HS-27A (cell line): Measurements from ENCODE around the gene STXBP5.
A peak's percentile ranks its signal among the peaks of the same experiment; 100 is the strongest.
"Not testable (repeated sequence)": the region's sequence is repeated elsewhere in the genome, so short reads cannot be mapped to it uniquely, and the experiment has no call there.

Source experiments
- DNase-seq: peaks from one replicate; pipeline ENCODE4 v3.0.0-alpha.2; 2012; ENCODE audit warnings: low read depth, missing footprints

Gene STXBP5

GRCh38 chr6:147246853-147247635 lies 42.8 kb downstream of the STXBP5 start:
- DNase-seq, result no peak

- DNase-seq, result no peak
These were observed 44.6 kb downstream of the STXBP5 start for GRCh38 chr6:147248859-147249258.

GRCh38 chr6:147251072-147251471 lies 46.9 kb downstream of the STXBP5 start:
- no peak for DNase-seq

- DNase-seq, result not testable (repeated sequence)
These were observed 50.8 kb downstream of the STXBP5 start for GRCh38 chr6:147254929-147255473.

GRCh38 chr6:147255948-147256674 lies 51.9 kb downstream of the STXBP5 start:
- DNase-seq, result no peak

GRCh38 chr6:147257760-147258159 lies 53.5 kb downstream of the STXBP5 start:
- DNase-seq, result no peak

GRCh38 chr6:147260091-147260490 lies 55.9 kb downstream of the STXBP5 start:
- no peak for DNase-seq

GRCh38 chr6:147262946-147263345 lies 58.7 kb downstream of the STXBP5 start:
- DNase-seq, result no peak

GRCh38 chr6:147266821-147267220 lies 62.6 kb downstream of the STXBP5 start:
- DNase-seq, result no peak

- no peak for DNase-seq
These were observed 63.4 kb downstream of the STXBP5 start for GRCh38 chr6:147267658-147268057.

GRCh38 chr6:147268254-147268653 lies 64.0 kb downstream of the STXBP5 start:
- no peak for DNase-seq

GRCh38 chr6:147274012-147274411 lies 69.8 kb downstream of the STXBP5 start:
- no peak for DNase-seq

GRCh38 chr6:147274776-147275175 lies 70.6 kb downstream of the STXBP5 start:
- DNase-seq, result no peak

- DNase-seq, result no peak
These were observed 74.7 kb downstream of the STXBP5 start for GRCh38 chr6:147278891-147279290.

- no peak for DNase-seq
These were observed 75.2 kb downstream of the STXBP5 start for GRCh38 chr6:147279427-147279826.

- no peak for DNase-seq
These were observed 77.8 kb downstream of the STXBP5 start for GRCh38 chr6:147281895-147282565.

- no peak for DNase-seq
These were observed 78.3 kb downstream of the STXBP5 start for GRCh38 chr6:147282566-147282959.

GRCh38 chr6:147283460-147283859 lies 79.2 kb downstream of the STXBP5 start:
- no peak for DNase-seq

GRCh38 chr6:147285087-147285855 lies 81.1 kb downstream of the STXBP5 start:
- no peak for DNase-seq

GRCh38 chr6:147287869-147288271 lies 83.7 kb downstream of the STXBP5 start:
- peak; percentile 9 for DNase-seq

- DNase-seq, result no peak
These were observed 92.9 kb downstream of the STXBP5 start for GRCh38 chr6:147297124-147297523.
